ENCODE results near the gene VSIG8. TPM values are rescaled to one million over a fixed set of nuclear protein-coding genes. Genes with fewer than 3 reads are reported as not detected.

VSIG8 gene
- total RNA-seq, 1 donor from 2014 or later, result not detected

GRCh38 chr1:159879977-159880376, 17.5 kb upstream of the VSIG8 start:
- CTCF ChIA-PET, result interaction anchor here (1.3 kb wide), 1 partner anchor 10 kb away, joined by 3 read pairs; no protein-coding TSS in a partner anchor
- H3K36me3 Mint-ChIP-seq (ENCODE audit: low read depth), result no peaks in the 10 kb centered on the region
- no peak for TF ChIP-seq CTCF (IDR thresholded peaks at IDR 0.05)
- POLR2A ChIA-PET, result no interaction called here
- DNase-seq (no peak), ATAC-seq (ENCODE audit: low read depth) (no peak)
- no peak overlapping the region for H3K4me3 Mint-ChIP-seq
- no peaks in the 10 kb centered on the region for H3K4me1 Mint-ChIP-seq
- intact Hi-C loops (cut with micrococcal nuclease), result loop anchor here (5.0 kb wide), 1 partner anchor 38 kb away; no protein-coding TSS in a partner anchor
- H3K9me3 Mint-ChIP-seq, result no peaks in the 10 kb centered on the region
- H3K27ac Mint-ChIP-seq, result no peak overlapping the region
- no peaks in the 10 kb centered on the region for H3K27me3 Mint-ChIP-seq

- DNase-seq, result no peak
- no peaks in the 10 kb centered on the region for H3K4me1 Mint-ChIP-seq
- no peak overlapping the region for H3K27ac Mint-ChIP-seq
- no peak for TF ChIP-seq CTCF (IDR thresholded peaks at IDR 0.05)
- intact Hi-C loops (cut with micrococcal nuclease), result no loop called here
- H3K9me3 Mint-ChIP-seq, result no peaks in the 10 kb centered on the region
- POLR2A ChIA-PET, result no interaction called here
- no peaks in the 10 kb centered on the region for H3K36me3 Mint-ChIP-seq (ENCODE audit: low read depth)
- no peaks in the 10 kb centered on the region for H3K27me3 Mint-ChIP-seq
- CTCF ChIA-PET, result interaction anchor here (1.1 kb wide), 1 partner anchor 11 kb away, joined by 3 read pairs; no protein-coding TSS in a partner anchor
- no peak for ATAC-seq (ENCODE audit: low read depth)
- no peak overlapping the region for H3K4me3 Mint-ChIP-seq
Observed at GRCh38 chr1:159879136-159879535, 16.7 kb upstream of the VSIG8 start.

GRCh38 chr1:159877695-159878444, 15.4 kb upstream of the VSIG8 start:
- no peak for ATAC-seq (ENCODE audit: low read depth)
- H3K27ac Mint-ChIP-seq, result no peak overlapping the region
- POLR2A ChIA-PET, result no interaction called here

GRCh38 chr1:159873530-159874143, 11.2 kb upstream of the VSIG8 start:
- no peak for DNase-seq
- intact Hi-C loops (cut with micrococcal nuclease), result no loop called here
- no peaks in the 10 kb centered on the region for H3K4me1 Mint-ChIP-seq
- ATAC-seq (ENCODE audit: low read depth), result no peak
- peaks cover 5% of the 10 kb centered on the region for H3K27me3 Mint-ChIP-seq
- no peak for TF ChIP-seq CTCF (IDR thresholded peaks at IDR 0.05)
- ChIA-PET POLR2A (no interaction called here), CTCF (interaction anchor here (1.0 to 1.4 kb wide), 2 partner anchors 11 to 19 kb away, joined by 3 read pairs; no protein-coding TSS in a partner anchor)
- no peaks in the 10 kb centered on the region for H3K36me3 Mint-ChIP-seq (ENCODE audit: low read depth)
- no peak overlapping the region for H3K27ac Mint-ChIP-seq
- H3K9me3 Mint-ChIP-seq, result no peaks in the 10 kb centered on the region
- no peak overlapping the region for H3K4me3 Mint-ChIP-seq

More at GRCh38 chr1:159877695-159878444, 15.4 kb upstream of the VSIG8 start:
- no peak for DNase-seq
- Mint-ChIP-seq H3K4me1 (no peaks in the 10 kb centered on the region), H3K9me3 (no peaks in the 10 kb centered on the region), H3K27me3 (no peaks in the 10 kb centered on the region), H3K36me3 (ENCODE audit: low read depth) (no peaks in the 10 kb centered on the region), H3K4me3 (no peak overlapping the region)
- CTCF ChIA-PET, result no interaction called here
- TF ChIP-seq CTCF (IDR thresholded peaks at IDR 0.05), result no peak
- intact Hi-C loops (cut with micrococcal nuclease), result no loop called here

- no peak for TF ChIP-seq CTCF (IDR thresholded peaks at IDR 0.05)
- intact Hi-C loops (cut with micrococcal nuclease), result no loop called here
- ChIA-PET CTCF (interaction anchor here (1.0 to 1.4 kb wide), 3 partner anchors 9 to 20 kb away, joined by 3 read pairs; no protein-coding TSS in a partner anchor), POLR2A (no interaction called here)
- Mint-ChIP-seq H3K36me3 (ENCODE audit: low read depth) (no peaks in the 10 kb centered on the region), H3K4me1 (no peaks in the 10 kb centered on the region), H3K27ac (no peak overlapping the region), H3K27me3 (peaks cover 5% of the 10 kb centered on the region), H3K4me3 (no peak overlapping the region), H3K9me3 (no peaks in the 10 kb centered on the region)
- ATAC-seq (ENCODE audit: low read depth), result no peak
- no peak for DNase-seq
Observed at GRCh38 chr1:159872891-159873290, 10.4 kb upstream of the VSIG8 start.
